ENCODE data around the gene KCNK7. TPM values are rescaled to one million over a fixed set of nuclear protein-coding genes. Genes with fewer than 3 reads are reported as not detected.

The KCNK7 gene
- polyA plus RNA-seq, 3 donors: 4.3 TPM; not detected in 2

- Histone ChIP-seq H3K79me2 (ENCODE audit: insufficient read depth, low read length) (peaks cover 67% of the 10 kb centered on the region), H3K9me3 (replicated peaks in 1 of 2; ENCODE audit: control insufficient read depth in 1 of 2, insufficient read depth in 1 of 2, low read length in 2 of 2) (no peaks in the 10 kb centered on the region), H3K27me3 (ENCODE audit: control insufficient read depth in 2 of 2, insufficient read depth in 2 of 2, low read length in 2 of 2) (no peaks in the 10 kb centered on the region), H4K20me1 (ENCODE audit: insufficient read depth, low read length) (peaks cover 77% of the 10 kb centered on the region), H3K4me3 (replicated peaks in 1 of 3; ENCODE audit: low read depth in 2 of 3, low read length in 3 of 3) (no peak overlapping the region), H3K4me1 (ENCODE audit: control insufficient read depth in 1 of 2, insufficient read depth in 2 of 2, low read length in 2 of 2) (peaks cover 33 to 51% of the 10 kb centered on the region in 2 donors), H2AFZ (ENCODE audit: insufficient read depth, low read depth, low read length, poor library complexity, severe bottlenecking) (no peak overlapping the region), H3K27ac (ENCODE audit: low read depth in 1 of 2, low read length in 2 of 2) (no peak overlapping the region), H3K9ac (ENCODE audit: insufficient read depth, low read length, poor library complexity, severe bottlenecking) (no peak overlapping the region), H3K36me3 (replicated peaks in 1 of 2; ENCODE audit: control insufficient read depth in 1 of 2, insufficient read depth in 2 of 2, low read length in 2 of 2) (peaks cover 56 to 66% of the 10 kb centered on the region in 2 donors), H3K4me2 (replicated peaks; ENCODE audit: extremely low read depth, low read length, poor library complexity, severe bottlenecking) (no peak overlapping the region)
- WGBS (ENCODE audit: insufficient coverage): 76% methylated on average over 6 of the region's 6 CpGs
- Mint-ChIP-seq H3K36me3 (peaks cover 51 to 67% of the 10 kb centered on the region in 2 donors), H3K9me3 (no peaks in the 10 kb centered on the region), H3K4me3 (peak overlapping the region in 1 of 2 donors; percentile 45), H3K4me1 (peaks cover 42% of the 10 kb centered on the region), H3K27me3 (ENCODE audit: low read depth in 3 of 3) (no peaks in the 10 kb centered on the region), H3K27ac (peak overlapping the region in 2 of 7 donors; percentile 2 to 42)
- no peak for TF ChIP-seq CTCF (IDR thresholded peaks at IDR 0.05)
- intact Hi-C loops (cut with micrococcal nuclease): no loop called here
- no peak for DNase-seq
Measured at GRCh38 chr11:65643971-65644370, 48.4 kb upstream of the KCNK7 start.

GRCh38 chr11:65642014-65642671 lies 46.5 kb upstream of the KCNK7 start:
- H3K9me3 ChIP-seq (replicated peaks in 1 of 2; ENCODE audit: control insufficient read depth in 1 of 2, insufficient read depth in 1 of 2, low read length in 2 of 2): no peaks in the 10 kb centered on the region
- H3K9me3 Mint-ChIP-seq: no peaks in the 10 kb centered on the region
- peaks cover 76% of the 10 kb centered on the region for H4K20me1 ChIP-seq (ENCODE audit: insufficient read depth, low read length)
- H3K4me1 ChIP-seq (ENCODE audit: control insufficient read depth in 1 of 2, insufficient read depth in 2 of 2, low read length in 2 of 2): peaks cover 44 to 67% of the 10 kb centered on the region in 2 donors
- peaks cover 53% of the 10 kb centered on the region for H3K4me1 Mint-ChIP-seq
- H3K4me3 Mint-ChIP-seq: peak overlapping the region; percentile 94
- H2AFZ ChIP-seq (ENCODE audit: insufficient read depth, low read depth, low read length, poor library complexity, severe bottlenecking): no peak overlapping the region
- H3K36me3 Mint-ChIP-seq: peaks cover 36 to 54% of the 10 kb centered on the region in 2 donors
- peak overlapping the region; percentile 93 to 98 for H3K27ac ChIP-seq (ENCODE audit: low read depth in 1 of 2, low read length in 2 of 2)
- H3K27me3 ChIP-seq (ENCODE audit: control insufficient read depth in 2 of 2, insufficient read depth in 2 of 2, low read length in 2 of 2): no peaks in the 10 kb centered on the region
- H3K36me3 ChIP-seq (replicated peaks in 1 of 2; ENCODE audit: control insufficient read depth in 1 of 2, insufficient read depth in 2 of 2, low read length in 2 of 2): peaks cover 43 to 48% of the 10 kb centered on the region in 2 donors
- TF ChIP-seq CTCF (IDR thresholded peaks at IDR 0.05): no peak
- peak overlapping the region; percentile 61 to 99 (median 76) for H3K4me3 ChIP-seq (replicated peaks in 1 of 3; ENCODE audit: low read depth in 2 of 3, low read length in 3 of 3)
- H3K27me3 Mint-ChIP-seq (ENCODE audit: low read depth in 3 of 3): no peaks in the 10 kb centered on the region
- peak overlapping the region; percentile 100 for H3K4me2 ChIP-seq (replicated peaks; ENCODE audit: extremely low read depth, low read length, poor library complexity, severe bottlenecking)
- intact Hi-C loops (cut with micrococcal nuclease): no loop called here
- peak overlapping the region; percentile 82 for H3K9ac ChIP-seq (ENCODE audit: insufficient read depth, low read length, poor library complexity, severe bottlenecking)
- peaks cover 78% of the 10 kb centered on the region for H3K79me2 ChIP-seq (ENCODE audit: insufficient read depth, low read length)
- DNase-seq: no peak
- WGBS (ENCODE audit: insufficient coverage): 62% methylated on average over 34 of the region's 49 CpGs
- H3K27ac Mint-ChIP-seq: peak overlapping the region; percentile 58 to 91 (median 86)
